Activated naive CD4-positive, alpha-beta T cell treated with anti-CD3 and anti-CD28 coated beads, Interleukin-2, amount 10 ng/mL, durations not matched to agents 7 days and 5 days (primary cell): ENCODE data around the gene UBR1.
"Not testable (repeated sequence)": the region's sequence is repeated elsewhere in the genome, so short reads cannot be mapped to it uniquely, and the experiment has no call there.

Source experiments
- CTCF ChIA-PET: fragments of 350-600 bp; sonication (Branson Sonifier 250); formaldehyde crosslinking; loops from one replicate; lab custom pipeline; 2021; ENCODE audit warnings: antibody characterized with exemption; lab: Charles Lee
- DNase-seq: peaks from one replicate; pipeline ENCODE4 v3.0.0-alpha.2; 2020
- H3K27ac Mint-ChIP-seq: one replicate; pipeline ENCODE4 v1.8.0; 2021; ENCODE audit warnings: mild to moderate bottlenecking, moderate library complexity, mixed read lengths
- H3K27me3 Mint-ChIP-seq: one replicate; pipeline ENCODE4 v1.8.0; 2021; ENCODE audit warnings: mild to moderate bottlenecking, mixed read lengths
- H3K36me3 Mint-ChIP-seq: one replicate; pipeline ENCODE4 v1.8.0; 2021; ENCODE audit warnings: mixed read lengths
- H3K4me1 Mint-ChIP-seq: one replicate; pipeline ENCODE4 v1.8.0; 2021; ENCODE audit warnings: mixed read lengths
- H3K4me3 Mint-ChIP-seq: one replicate; pipeline ENCODE4 v1.8.0; 2021; ENCODE audit warnings: mild to moderate bottlenecking, moderate library complexity, mixed read lengths
- H3K9me3 Mint-ChIP-seq: one replicate; pipeline ENCODE4 v1.8.0; 2021; ENCODE audit warnings: mixed read lengths

The UBR1 gene

DNA sequence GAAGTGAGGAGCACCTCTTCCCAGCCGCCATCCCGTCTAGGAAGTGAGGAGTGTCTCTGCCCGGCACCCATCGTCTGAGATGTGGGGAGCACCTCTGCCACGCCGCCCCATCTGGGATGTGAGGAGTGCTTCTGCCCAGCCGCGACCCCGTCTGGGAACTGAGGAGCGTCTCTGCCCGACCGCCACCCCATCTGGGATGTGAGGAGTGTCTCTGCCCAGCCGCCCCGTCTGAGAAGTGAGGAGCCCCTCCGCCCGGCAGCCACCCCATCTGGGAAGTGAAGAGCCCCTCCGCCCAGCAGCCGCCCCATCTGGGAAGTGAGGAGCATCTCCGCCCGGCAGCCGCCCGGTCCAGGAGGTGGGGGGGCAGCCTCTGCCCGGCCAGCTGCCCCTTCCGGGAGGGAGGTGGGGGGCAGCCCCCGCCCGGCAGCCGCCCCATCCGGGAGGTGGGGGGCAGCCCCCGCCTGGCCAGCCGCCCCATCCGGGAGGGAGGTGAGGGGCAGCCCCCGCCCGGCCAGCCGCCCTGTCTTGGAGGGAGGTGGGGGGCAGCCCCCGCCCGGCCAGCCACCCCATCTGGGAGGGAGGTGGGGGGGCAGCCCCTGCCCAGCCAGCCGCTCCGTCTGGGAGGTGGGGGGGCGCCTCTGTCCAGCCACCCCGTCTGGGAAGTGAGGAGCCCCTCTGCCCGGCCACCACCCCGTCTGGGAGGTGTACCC, 100.8 kb downstream of the UBR1 start:
- H3K4me1 Mint-ChIP-seq, CTCF ChIA-PET, H3K4me3 Mint-ChIP-seq, DNase-seq, H3K27ac Mint-ChIP-seq, H3K27me3 Mint-ChIP-seq, H3K9me3 Mint-ChIP-seq: not testable (repeated sequence)
- H3K36me3 Mint-ChIP-seq: peaks cover 43% of the 10 kb centered on the region

DNA sequence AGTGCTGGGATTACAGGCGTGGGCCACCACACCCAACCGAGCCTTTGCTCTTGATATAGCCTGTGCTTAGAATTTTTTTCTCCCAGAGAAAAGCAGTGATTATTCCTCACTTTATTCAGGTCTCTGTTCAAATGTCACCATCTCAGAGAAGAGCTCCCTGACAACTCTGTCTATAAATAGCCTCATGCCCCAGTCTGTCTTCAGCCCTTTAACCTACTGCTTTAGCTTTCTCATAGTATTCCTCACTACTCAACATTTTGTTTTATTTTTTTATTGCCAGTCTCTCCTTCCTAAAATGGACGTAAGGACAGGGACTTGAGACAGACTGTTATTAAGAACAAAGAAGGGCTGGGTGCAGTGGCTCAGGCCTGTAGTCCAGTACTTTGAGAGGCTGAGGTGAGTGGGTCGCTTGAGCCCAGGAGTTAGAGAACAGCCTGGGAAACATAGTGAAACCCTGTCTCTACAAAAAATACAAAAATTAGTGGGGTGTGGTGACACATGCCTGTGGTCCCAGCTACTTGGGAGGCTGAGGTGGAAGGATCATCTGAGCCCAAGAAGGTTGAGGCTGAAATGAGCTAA, 106.5 kb downstream of the UBR1 start:
- CTCF ChIA-PET: no interaction called here
- H3K4me3 Mint-ChIP-seq: no peak overlapping the region

DNA sequence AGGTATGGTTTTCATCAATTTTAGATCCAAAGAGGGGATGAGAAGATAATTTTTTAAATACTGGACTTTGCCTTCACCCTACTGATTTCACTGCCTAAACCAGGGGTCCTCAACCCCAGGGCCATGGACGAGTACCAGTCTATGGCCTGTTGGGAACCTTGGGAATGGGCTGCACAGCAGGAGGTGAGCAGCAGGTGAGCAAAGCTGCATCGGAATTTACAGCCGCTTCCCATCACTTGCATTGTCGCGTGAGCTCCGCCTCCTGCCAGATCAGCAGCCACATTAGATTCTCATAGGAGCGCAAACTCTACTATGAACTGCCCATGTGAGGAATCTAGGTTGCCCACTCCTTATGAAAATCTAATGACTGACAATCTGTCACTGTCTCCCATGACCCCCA, 109.0 kb downstream of the UBR1 start:
- no peak for DNase-seq
- Mint-ChIP-seq H3K4me3 (no peak overlapping the region), H3K4me1 (no peaks in the 10 kb centered on the region), H3K36me3 (peaks cover 16% of the 10 kb centered on the region), H3K27ac (no peak overlapping the region), H3K9me3 (no peaks in the 10 kb centered on the region), H3K27me3 (no peaks in the 10 kb centered on the region)
- CTCF ChIA-PET: no interaction called here

More for the DNA sequence above, 106.5 kb downstream of the UBR1 start:
- H3K27me3 Mint-ChIP-seq: no peaks in the 10 kb centered on the region
- no peaks in the 10 kb centered on the region for H3K9me3 Mint-ChIP-seq
- no peak for DNase-seq
- no peaks in the 10 kb centered on the region for H3K4me1 Mint-ChIP-seq
- peaks cover 22% of the 10 kb centered on the region for H3K36me3 Mint-ChIP-seq
- H3K27ac Mint-ChIP-seq: no peak overlapping the region

DNA sequence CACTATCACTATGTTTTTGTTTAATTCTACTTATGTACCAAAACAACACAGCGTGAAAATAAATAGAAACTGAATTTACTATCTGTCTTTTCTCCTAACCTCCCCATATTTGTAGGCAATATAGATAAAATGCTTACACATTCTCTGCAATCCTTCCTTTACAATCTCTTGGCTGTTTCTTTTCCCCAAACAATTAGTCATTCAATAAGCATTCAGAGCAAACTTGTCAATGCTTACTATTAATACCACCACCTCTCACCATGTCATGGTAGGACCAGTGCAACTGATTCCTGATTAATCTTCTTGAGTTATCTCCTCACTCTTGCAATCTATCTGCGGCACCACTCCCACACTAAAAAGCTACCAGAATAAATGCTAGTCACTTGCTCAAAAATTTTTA, 111.3 kb downstream of the UBR1 start:
- Mint-ChIP-seq H3K9me3 (no peaks in the 10 kb centered on the region), H3K36me3 (peaks cover 25% of the 10 kb centered on the region), H3K4me3 (no peak overlapping the region), H3K27me3 (no peaks in the 10 kb centered on the region), H3K4me1 (no peaks in the 10 kb centered on the region), H3K27ac (no peak overlapping the region)
- DNase-seq: no peak
- CTCF ChIA-PET: no interaction called here

DNA sequence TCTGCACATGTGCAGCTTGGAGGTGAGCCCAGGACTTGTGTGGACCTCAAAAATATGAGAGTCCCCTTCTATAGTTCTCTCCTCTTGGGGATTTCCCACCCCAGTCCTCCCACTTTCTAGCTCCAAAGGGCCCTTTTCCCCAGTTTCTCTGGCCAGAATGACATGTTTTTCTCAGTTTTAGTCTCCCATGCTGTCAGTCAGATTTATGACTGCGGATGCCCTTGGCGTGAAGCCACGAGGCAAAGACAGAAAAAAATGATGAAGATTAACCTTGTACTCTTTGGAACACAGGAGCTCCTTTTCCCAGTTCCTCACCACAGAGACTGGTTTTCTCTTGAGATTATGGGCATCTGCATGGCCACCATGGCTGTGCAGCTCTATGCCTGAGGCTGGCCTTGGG, 113.2 kb downstream of the UBR1 start:
- CTCF ChIA-PET: no interaction called here
- H3K4me1 Mint-ChIP-seq: no peaks in the 10 kb centered on the region
- H3K27ac Mint-ChIP-seq: no peak overlapping the region
- H3K36me3 Mint-ChIP-seq: peaks cover 36% of the 10 kb centered on the region
- DNase-seq: no peak
- no peaks in the 10 kb centered on the region for H3K9me3 Mint-ChIP-seq
- no peaks in the 10 kb centered on the region for H3K27me3 Mint-ChIP-seq
- no peak overlapping the region for H3K4me3 Mint-ChIP-seq

DNA sequence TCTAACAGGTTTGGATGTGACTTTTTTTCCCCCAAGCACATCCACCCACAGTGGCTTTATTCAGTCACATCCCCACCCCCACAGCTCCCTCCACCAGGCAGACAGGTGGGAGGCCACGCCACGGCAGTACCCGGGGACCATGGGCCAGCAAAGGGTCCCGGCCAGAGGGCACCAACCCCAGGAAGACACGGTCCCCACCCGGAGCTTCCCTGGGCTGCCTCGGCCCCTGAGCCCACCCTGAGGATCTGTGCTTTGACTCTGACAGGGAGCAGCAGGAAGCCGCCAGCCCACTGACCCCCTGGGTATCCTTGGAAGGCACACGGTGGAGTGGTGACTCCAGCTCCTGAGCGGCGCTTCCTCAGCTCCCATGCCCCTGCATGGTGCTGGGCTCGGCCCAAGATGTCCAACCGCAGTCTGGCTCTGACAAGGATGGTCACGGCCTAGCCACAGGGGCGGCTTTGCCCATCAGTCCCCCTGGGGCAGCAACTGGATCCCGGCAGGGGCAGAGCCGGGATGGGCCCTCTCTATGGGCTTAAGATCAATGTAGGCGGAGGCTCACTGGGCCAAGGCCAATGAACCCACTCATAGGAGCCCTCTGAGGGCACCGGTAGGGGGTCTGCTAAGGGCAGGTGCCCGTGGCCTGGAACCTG, 119.0 kb downstream of the UBR1 start:
- Mint-ChIP-seq H3K27me3 (no peaks in the 10 kb centered on the region), H3K4me3 (no peak overlapping the region), H3K4me1 (no peaks in the 10 kb centered on the region), H3K27ac (no peak overlapping the region), H3K36me3 (peaks cover 41% of the 10 kb centered on the region), H3K9me3 (no peaks in the 10 kb centered on the region)
- no peak for DNase-seq
- CTCF ChIA-PET: no interaction called here

- Mint-ChIP-seq H3K9me3 (no peaks in the 10 kb centered on the region), H3K27me3 (no peaks in the 10 kb centered on the region), H3K27ac (no peak overlapping the region), H3K4me1 (no peaks in the 10 kb centered on the region), H3K4me3 (no peak overlapping the region), H3K36me3 (peaks cover 40% of the 10 kb centered on the region)
- no peak for DNase-seq
- CTCF ChIA-PET: no interaction called here
These were observed 121.3 kb downstream of the UBR1 start for GRCh38 chr15:42984493-42985034.

DNA sequence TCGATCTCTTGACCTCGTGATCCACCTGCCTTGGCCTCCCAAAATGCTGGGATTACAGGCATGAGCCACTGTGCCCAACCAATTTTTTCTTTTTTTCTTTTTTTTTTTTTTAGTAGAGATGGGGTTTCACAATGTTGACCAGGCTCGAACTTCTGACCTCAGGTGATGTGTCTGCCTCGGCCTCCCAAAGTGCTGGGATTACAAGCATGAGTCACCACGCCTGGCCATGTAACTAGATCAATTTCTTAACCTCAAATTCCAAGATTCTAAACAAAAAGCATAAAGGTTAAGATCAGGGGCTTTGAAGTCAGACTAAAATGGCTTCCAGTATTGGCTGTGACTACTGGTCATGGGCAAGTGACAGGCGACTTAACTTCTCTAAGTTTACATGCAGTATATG, 126.7 kb downstream of the UBR1 start:
- H3K27me3 Mint-ChIP-seq, H3K27ac Mint-ChIP-seq, H3K9me3 Mint-ChIP-seq, CTCF ChIA-PET, H3K4me3 Mint-ChIP-seq, DNase-seq, H3K4me1 Mint-ChIP-seq: not testable (repeated sequence)
- peaks cover 47% of the 10 kb centered on the region for H3K36me3 Mint-ChIP-seq

DNA sequence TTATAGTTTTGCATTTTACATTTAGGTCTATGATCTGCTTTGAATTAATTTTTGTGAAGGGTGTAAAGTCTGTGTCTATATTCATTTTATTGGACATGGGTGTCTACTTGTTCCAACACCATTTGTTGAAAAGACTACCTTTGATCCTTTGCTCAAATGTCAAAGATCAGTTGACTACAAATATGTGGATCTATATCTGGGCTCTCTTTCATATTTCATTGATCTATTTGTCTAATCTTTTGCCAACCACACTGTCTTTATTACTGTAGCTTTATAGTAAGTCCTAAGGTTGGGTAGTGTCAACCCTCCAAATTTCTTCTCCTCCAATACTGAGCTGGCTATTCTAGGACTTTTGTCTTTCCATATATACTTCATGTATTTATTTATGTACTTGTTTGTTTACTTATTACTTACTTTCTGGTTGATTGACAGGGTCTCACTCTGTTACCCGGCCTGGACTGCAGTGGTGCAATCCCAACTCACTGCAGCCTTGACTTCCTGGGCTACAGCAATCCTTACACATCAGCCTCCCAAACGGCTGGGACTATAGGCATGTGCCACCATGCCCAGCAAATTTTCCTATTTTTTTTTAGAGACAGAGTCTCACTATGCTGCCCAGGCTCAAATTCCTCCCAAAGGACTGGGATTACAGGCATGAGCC, 131.5 kb downstream of the UBR1 start:
- Mint-ChIP-seq H3K9me3 (no peaks in the 10 kb centered on the region), H3K27me3 (no peaks in the 10 kb centered on the region), H3K4me1 (no peaks in the 10 kb centered on the region), H3K27ac (no peak overlapping the region), H3K4me3 (no peak overlapping the region), H3K36me3 (peaks cover 58% of the 10 kb centered on the region)
- no peak for DNase-seq
- CTCF ChIA-PET: no interaction called here

- no peak for DNase-seq
- Mint-ChIP-seq H3K36me3 (peaks cover 63% of the 10 kb centered on the region), H3K9me3 (no peaks in the 10 kb centered on the region), H3K27ac (no peak overlapping the region), H3K4me1 (no peaks in the 10 kb centered on the region), H3K27me3 (no peaks in the 10 kb centered on the region), H3K4me3 (no peak overlapping the region)
- CTCF ChIA-PET: no interaction called here
These were observed 132.7 kb downstream of the UBR1 start for GRCh38 chr15:42973114-42973513.

GRCh38 chr15:42971830-42972229, 134.0 kb downstream of the UBR1 start:
- no peaks in the 10 kb centered on the region for H3K9me3 Mint-ChIP-seq
- no peak for DNase-seq
- no peak overlapping the region for H3K4me3 Mint-ChIP-seq
- H3K27ac Mint-ChIP-seq: no peak overlapping the region
- peaks cover 56% of the 10 kb centered on the region for H3K36me3 Mint-ChIP-seq
- H3K27me3 Mint-ChIP-seq: no peaks in the 10 kb centered on the region
- H3K4me1 Mint-ChIP-seq: no peaks in the 10 kb centered on the region
- CTCF ChIA-PET: no interaction called here

DNA sequence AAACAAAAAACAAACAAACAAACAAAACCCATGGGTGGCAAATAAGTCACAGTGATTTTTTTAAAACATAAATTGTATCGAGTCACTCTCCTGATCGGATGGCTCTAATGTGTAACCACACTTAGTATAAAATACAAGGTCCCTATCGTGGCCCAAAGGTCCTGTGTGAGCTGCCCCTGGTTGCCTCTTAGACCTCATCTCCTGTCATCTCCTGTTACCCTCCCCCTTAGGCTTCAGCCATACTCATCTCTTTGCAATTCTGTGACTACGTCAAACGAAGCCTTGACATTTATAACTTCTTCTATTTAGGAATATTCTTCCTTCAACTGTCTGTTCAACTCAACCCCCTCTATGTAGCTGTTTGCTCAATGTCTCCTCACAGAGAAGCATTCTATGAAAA, 141.4 kb downstream of the UBR1 start:
- no peaks in the 10 kb centered on the region for H3K9me3 Mint-ChIP-seq
- H3K4me1 Mint-ChIP-seq: peaks cover 3% of the 10 kb centered on the region
- H3K36me3 Mint-ChIP-seq: peaks cover 57% of the 10 kb centered on the region
- no peak overlapping the region for H3K27ac Mint-ChIP-seq
- CTCF ChIA-PET: no interaction called here
- H3K4me3 Mint-ChIP-seq: no peak overlapping the region
- H3K27me3 Mint-ChIP-seq: no peaks in the 10 kb centered on the region
- DNase-seq: no peak

DNA sequence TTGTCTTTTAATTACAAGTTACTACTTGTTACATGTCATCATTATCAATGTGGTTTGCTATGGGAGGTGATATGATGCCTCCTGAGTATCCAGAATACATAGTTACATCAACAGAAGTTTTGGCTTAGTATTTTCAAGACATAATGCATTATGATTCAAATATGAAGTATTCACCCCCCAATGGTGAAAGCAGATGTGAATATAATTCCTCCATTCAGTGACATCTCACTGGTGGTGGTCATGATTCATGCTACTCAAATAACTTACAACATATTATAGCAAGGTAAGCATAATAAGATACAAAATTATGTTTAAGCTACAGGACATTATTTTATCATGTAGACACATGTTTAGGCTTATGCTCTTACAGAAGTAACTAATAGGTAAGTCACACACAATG, 150.3 kb downstream of the UBR1 start:
- CTCF ChIA-PET: no interaction called here
- H3K9me3 Mint-ChIP-seq: no peaks in the 10 kb centered on the region
- no peak for DNase-seq
- no peak overlapping the region for H3K4me3 Mint-ChIP-seq
- peaks cover 3% of the 10 kb centered on the region for H3K4me1 Mint-ChIP-seq
- peaks cover 52% of the 10 kb centered on the region for H3K36me3 Mint-ChIP-seq
- no peak overlapping the region for H3K27ac Mint-ChIP-seq
- H3K27me3 Mint-ChIP-seq: no peaks in the 10 kb centered on the region

DNA sequence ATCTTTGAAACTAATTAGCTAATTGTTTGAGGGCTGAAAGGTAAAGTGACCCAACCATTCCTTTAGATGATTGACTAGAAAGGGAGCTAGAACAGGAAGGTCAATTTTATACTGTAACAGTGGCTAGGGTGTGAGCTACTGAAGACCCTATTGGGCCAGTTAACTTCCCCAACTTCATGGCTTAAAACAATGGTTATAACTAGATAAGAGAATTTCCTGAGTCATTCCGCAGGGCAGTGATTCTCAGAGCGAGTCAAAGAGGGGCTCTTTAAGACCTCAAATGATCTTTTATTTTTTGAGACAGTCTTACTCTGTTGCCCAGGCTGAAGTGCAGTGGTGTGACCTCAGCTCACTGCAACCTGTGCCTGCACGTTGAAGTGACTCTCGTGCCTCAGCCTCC, 151.5 kb downstream of the UBR1 start:
- Mint-ChIP-seq H3K36me3 (peaks cover 50% of the 10 kb centered on the region), H3K4me3 (no peak overlapping the region), H3K27ac (no peak overlapping the region), H3K4me1 (no peaks in the 10 kb centered on the region), H3K9me3 (no peaks in the 10 kb centered on the region), H3K27me3 (no peaks in the 10 kb centered on the region)
- CTCF ChIA-PET: no interaction called here
- no peak for DNase-seq
